Thyroid gland (tissue), 4 donors: ENCODE results near the gene PMF1.

Experiments
- POLR2A ChIP-seq, 2 donors: fragments of 450-650 bp; IDR thresholded peaks; one replicate each; pipeline ENCODE4 v1.6.1; 2017; ENCODE audit warnings: antibody characterized with exemption in 2 of 2, mild to moderate bottlenecking in 2 of 2, moderate library complexity in 1 of 2
- TF ChIP-seq, protein P1 (sequence below), 6 experiments: fragments of 200-600 bp in 3 of 6; fragments of 450-650 bp in 3 of 6; sonication (generic) in 3 of 6; IDR thresholded peaks; one replicate each; pipeline ENCODE4 v1.5.1; 2016 to 2019; ENCODE audit warnings: antibody characterized with exemption in 6 of 6, mild to moderate bottlenecking in 2 of 6, inconsistent platforms in 1 of 6, moderate library complexity in 1 of 6

DNA sequence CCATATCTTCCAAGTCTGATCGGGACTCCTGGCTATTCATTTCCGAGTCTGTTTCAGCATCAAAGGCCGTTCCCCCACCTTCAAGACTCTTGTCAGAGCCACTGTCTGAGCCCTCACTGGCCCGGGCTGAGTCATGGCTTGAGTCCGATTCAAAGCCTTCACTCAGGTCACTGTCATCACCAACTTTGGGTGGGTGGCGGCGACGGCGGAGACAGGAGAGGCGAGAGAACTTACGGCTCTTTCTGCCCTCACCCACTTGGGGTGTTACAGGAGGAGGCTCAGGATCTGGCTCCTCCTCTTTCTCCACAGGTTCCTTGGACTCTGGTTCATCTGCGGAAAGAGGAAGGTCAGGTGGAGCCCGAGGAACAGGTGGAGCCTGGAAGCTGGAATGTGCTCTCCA is 53.2 kb downstream of the PMF1 start:
- no peak for TF ChIP-seq POLR2A (IDR thresholded peaks at IDR 0.05)
- TF ChIP-seq, protein P1, sequence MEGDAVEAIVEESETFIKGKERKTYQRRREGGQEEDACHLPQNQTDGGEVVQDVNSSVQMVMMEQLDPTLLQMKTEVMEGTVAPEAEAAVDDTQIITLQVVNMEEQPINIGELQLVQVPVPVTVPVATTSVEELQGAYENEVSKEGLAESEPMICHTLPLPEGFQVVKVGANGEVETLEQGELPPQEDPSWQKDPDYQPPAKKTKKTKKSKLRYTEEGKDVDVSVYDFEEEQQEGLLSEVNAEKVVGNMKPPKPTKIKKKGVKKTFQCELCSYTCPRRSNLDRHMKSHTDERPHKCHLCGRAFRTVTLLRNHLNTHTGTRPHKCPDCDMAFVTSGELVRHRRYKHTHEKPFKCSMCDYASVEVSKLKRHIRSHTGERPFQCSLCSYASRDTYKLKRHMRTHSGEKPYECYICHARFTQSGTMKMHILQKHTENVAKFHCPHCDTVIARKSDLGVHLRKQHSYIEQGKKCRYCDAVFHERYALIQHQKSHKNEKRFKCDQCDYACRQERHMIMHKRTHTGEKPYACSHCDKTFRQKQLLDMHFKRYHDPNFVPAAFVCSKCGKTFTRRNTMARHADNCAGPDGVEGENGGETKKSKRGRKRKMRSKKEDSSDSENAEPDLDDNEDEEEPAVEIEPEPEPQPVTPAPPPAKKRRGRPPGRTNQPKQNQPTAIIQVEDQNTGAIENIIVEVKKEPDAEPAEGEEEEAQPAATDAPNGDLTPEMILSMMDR (IDR thresholded peaks at IDR 0.05): no peak
